ENCODE results near the gene DEK.
"Not testable (repeated sequence)": the region's sequence is repeated elsewhere in the genome, so short reads cannot be mapped to it uniquely, and the experiment has no call there.

Gene DEK

DNA sequence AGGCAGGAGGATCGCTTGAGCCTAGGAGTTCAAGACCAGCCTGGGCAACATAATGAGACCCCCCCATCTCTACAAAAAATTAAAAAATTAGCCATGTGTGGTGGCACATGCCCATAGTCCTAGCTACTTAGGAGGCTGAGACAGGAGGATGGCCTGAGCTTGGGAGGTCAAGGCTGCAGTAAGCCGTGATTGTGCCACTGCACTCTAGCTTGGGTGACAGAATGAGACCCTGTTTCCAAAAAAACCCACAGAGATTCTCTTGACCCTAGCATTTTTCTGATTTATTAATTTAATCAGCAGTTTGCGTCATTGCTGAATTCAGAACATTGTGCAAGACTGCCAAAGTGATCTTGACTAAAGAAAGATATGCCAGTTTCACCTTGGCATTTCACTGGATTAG, 72.3 kb downstream of the DEK start:
- no peak for DNase-seq

DNA sequence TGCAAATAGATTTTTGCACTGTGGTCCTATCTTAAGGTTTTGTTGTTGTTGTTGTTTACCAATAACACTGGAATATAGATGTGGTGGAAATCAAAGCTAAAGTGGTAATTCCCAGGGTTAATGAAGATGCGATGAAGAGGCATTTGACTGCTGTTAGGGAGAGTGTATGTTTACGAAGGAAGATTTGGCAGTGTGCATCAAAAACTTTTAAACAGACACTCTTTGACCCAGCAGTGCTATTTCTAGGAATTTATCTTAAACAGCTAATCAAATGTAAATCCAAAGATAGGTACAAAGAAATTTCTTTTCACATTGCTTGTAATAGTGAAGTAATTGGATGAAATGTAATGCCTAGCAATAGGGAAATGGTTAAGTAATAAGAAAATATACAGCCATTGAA, 75.1 kb downstream of the DEK start:
- DNase-seq, result no peak

GRCh38 chr6:18187701-18188100, 76.6 kb downstream of the DEK start:
- DNase-seq, result no peak

DNA sequence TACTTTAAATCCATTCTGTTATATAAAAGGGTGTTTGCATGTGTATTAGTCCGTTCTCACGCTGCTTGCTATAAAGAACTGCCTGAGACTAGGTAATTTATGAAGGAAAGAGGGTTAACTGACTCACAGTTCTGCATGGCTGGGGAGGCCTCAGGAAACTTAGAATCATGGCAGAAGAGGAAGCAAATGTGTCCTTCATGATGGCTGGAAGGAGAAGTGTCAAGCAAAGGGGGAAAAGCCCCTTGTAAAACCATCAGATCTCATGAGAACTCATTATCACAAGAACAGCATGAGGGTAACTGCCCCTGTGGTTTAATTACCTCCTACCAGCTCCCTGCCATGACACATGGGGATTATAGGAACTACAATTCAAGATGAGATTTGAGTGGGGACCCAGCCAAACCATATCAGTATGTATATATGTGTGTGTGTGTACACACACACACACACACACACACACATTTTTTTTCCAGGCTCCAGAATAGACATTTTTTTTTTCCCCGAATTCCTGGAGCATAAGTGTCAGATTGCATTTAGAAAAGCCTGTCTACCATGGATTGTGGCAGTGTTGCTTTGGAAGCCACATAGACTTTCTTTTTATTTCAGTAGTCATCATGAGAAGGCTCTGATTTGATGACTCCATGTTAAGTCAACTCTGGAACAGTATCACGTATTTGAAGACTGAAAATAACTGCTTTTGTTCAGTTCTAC, 77.6 kb downstream of the DEK start:
- DNase-seq, result no peak

DNA sequence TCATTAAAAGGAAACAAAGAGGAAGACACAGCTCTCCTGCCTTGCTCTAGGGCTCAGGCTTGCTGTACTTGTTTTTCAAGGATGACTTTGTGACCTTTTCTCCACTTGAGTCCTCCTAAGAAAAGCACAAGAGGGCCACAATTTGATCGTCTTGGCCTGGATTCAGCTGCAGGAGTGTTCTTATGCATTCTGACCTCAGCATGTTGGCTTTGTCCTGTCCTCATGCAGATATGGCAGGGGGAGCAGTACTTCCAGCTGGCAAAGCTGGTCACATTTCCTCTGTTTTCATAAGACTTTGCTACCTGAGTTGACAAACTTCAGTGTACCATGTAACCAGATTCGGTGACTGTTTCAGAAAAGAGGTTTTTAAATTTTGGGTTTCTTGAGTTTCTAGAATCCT, 78.3 kb downstream of the DEK start:
- DNase-seq, result no peak

- no peak for DNase-seq
Observed at GRCh38 chr6:18185624-18186023, 78.7 kb downstream of the DEK start.

- DNase-seq, result no peak
Observed at GRCh38 chr6:18183766-18184165, 80.6 kb downstream of the DEK start.

GRCh38 chr6:18182568-18182967, 81.8 kb downstream of the DEK start:
- DNase-seq, result no peak

DNA sequence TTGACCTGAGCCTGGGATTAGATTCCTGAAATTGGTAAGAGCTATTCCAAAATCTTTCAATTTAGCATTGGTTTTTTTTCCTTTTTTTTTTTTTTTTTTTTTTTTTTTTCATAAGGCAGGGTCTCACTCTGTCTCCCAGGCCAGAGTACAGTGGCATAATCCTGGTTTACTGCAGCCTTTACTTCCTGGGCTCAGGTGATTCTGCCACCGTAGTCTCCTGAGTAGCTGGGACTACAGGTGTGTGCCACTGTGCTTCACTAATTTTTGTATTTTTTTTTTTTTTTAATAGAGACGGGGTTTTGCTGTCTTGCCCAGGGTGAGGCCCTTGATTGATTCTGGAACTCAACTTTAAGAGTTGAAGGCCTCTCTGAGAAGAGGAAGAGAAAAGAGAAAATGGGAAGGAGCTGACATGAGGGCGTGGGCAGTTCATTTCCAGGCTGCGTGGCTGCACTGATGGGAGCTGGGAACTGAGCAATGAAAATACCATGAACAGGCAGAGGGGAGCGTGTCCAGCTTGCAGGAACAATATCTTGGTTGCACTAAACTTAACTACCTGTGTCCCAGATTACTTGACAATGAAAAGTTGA, 84.5 kb downstream of the DEK start:
- no peak for DNase-seq

DNA sequence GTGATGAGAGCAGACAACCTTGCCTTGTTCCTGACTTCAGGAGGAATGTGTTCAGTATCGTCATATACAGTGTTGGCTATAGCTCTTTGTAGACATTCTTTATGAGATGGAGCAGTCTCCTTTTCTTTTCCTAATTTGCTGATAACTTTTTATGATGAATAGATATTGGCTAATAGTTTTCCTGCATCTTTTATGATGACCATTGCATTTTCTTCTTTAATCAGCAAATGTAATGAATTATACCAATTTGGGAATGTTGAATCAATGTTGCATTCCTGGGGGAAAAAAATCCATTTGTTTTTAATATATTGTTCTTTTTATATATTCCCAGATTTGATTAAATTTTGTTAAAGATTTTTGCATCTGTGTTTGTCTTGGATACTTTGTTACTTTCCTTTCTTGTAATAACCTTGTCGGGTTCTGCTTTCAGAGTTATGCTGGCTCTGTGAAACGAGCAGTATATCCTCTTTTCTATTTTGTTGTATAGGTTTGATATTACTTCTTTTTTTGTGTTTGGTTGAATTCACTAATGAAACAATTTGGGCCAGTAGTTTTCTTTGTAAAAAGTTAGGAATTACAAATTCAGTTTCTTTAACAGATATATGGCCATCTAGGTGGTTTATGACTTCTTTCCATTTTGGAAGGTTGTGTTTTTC, 85.2 kb downstream of the DEK start:
- DNase-seq, result no peak

DNA sequence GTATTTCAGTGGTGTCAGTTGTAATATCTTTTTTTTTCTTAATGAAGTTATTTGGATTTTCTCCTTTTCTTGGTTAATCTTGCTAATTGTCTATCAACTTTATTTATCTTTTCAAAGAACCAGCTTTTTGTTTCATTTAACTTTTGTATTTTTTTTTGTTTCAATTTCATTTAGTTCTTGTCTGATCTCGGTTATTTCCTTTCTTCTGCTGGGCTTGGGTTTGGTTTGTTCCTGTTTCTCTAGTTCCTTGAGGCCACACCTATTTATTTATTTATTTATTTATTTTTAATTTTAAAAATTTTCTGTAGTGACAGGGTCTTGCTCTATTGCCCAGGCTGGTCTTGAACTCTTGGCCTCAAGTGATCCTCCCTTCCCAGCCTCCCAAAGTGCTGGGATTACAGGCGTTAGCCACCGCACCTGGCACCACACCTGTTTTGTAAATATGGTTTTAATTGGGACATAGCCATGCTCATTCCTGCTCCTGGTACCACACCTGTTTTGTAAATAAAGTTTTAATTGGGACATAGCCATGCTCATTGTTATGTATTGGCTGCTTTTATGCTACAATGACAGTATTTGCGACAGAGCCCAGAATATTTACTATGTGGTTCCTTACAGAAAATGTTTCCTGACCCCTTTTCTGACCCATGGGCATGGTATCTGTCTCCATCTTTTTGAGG, 86.9 kb downstream of the DEK start:
- DNase-seq, result no peak

GRCh38 chr6:18176198-18176597, 88.1 kb downstream of the DEK start:
- not testable (repeated sequence) for DNase-seq
